Measurements from ENCODE around the gene CNTNAP2. TPM values are rescaled to one million over a fixed set of nuclear protein-coding genes. Genes with fewer than 3 reads are reported as not detected.

Gene CNTNAP2
- total RNA-seq, 1 donor from 2014 or later, result 1.3 TPM

DNA sequence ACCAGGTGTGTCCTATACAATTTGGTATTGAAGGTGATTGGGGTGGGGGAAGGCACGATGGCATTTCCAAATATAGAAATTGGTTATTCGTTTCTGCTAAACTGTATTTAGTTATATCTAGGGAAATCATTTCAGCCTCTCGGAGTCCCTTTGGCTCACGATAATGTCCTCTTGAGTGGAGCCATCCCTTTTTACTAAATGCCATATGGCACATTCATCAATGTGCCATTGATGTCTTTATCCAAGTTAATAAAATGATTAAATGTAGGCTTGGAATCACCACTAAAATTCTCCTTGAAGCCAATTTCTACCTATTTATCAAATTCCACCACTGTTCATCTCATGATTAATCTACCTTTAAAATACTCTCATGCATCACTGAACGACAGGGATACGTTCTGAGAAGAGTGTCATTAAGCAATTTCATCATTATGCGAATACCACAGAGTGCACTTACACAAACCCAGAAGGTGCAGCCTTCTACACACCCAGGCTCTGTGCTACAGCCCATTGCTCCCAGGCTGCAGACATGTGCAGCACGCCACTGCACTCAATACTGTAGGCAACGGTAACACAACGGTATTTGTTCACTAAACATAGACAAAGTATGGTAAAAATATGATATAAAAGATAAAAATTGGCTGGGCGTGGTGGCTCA, 2254.8 kb downstream of the CNTNAP2 start:
- DNase-seq (ENCODE audit: low spot score), result no peak

DNA sequence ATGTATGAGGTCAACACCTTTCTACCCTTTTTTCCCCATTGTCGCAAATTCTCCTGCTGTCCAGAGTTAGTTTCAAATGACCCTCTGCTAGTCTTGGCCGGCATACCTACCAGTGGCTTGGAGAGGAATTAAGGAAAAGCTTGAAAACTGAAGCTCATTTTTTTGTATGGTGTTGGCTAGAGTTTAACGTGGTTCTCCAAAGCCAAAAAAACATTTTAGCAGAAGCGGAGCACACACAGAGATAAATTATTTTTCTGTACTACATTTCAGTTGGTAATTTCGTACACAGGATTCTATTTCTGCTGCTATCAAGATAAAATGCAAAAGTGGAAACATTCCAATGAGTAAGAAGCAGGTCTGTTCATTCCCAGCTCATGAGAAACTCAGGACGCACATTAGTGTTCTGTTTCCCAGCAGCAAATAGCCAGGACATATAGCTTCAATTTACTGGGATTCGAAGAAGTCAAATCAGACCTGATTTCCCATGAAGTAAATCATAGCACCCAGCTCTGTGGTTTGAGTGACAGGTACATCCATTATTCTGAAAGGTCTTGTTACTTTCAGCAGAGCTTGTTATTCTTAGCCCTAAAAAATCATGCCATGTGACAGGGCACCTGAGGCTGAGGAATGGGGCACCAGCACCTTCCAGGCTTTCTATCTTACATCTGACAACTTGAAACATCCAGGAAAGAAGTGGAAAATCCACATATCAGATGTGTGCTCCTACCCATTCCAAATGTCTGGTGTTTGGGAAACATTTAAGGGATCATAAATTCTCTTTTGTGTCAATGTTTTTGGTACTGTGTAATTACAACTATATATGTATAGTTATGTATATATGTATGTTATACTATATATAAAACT, 2258.0 kb downstream of the CNTNAP2 start:
- no peak for DNase-seq (ENCODE audit: low spot score)

- DNase-seq (ENCODE audit: low spot score), result no peak
Measured at GRCh38 chr7:148379677-148380076, 2263.1 kb downstream of the CNTNAP2 start.

DNA sequence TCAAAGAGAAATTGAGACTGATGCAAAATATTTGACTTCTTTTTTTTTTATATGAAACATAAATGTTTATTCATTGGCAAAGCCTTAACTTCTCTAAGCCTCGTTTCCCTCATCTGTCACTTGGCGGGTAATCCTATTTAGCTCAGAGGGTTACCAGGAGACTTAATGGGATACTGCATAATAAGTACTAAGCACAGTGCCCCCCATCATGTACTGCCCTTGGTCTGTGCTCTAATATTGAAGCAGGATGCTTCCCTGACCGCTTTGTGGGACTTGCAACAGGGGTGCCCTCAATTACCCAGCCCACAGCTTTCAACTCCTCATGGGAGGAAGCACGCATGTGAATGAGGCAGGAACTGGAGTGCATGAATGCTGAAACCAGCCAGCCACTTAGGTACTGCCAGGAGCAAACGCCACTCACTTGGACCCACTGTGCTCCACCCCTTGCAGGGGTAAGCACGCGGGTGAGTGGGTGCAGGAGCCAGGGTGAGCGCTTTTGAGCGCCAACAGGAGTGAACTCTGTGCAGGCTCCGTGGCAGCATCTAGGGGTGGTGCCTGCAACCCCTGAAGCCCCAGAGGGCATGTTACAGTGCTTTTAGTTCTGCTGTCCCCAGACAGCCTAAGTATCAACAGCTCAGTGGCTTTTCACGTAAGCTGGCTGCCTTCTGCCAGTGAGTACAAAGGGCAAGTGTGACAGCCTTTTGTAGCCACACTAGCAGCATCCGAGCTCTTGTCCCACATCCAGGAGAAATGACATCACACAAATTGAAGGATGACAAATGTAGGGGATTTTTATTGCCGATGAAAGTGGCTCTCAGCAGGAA, 2264.2 kb downstream of the CNTNAP2 start:
- no peak for DNase-seq (ENCODE audit: low spot score)

- DNase-seq (ENCODE audit: low spot score), result no peak
Measured at GRCh38 chr7:148382596-148382995, 2266.0 kb downstream of the CNTNAP2 start.

- no peak for DNase-seq (ENCODE audit: low spot score)
Measured at GRCh38 chr7:148383651-148384050, 2267.1 kb downstream of the CNTNAP2 start.

DNA sequence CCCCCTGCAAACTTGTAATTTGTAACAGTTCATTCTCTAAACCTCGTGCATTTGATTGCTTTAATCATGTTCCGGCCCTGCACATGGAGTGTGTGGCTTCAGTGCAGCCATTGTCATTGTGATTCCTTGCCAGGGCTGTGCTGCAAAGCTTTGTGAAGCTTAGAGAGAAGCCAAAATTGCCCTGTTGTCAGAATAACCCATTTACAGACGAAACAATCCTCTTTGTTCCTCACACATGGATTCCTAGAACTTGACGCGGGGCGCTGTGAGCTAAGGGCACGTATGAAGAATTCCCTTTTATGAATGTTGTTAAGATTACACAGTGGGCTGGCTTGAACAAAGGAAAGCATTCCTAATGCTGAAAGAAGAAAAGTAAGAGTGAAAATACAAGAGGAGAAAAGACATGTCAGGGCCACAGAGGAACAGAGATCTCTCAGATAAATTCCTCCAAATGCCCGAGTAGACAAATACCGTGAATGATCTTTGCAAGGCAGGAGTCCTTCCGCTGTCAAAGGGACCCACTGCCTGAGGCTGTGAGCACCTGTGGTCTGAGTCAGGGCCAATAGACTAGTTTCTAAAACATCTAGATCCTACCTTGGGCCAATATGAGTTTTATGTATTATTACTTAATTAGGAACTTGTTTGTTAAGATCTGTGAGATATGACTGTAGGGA, 2268.5 kb downstream of the CNTNAP2 start:
- DNase-seq (ENCODE audit: low spot score), result no peak

GRCh38 chr7:148390381-148390780, 2273.8 kb downstream of the CNTNAP2 start:
- no peak for DNase-seq (ENCODE audit: low spot score)

- DNase-seq (ENCODE audit: low spot score), result no peak
Measured at GRCh38 chr7:148391591-148391990, 2275.0 kb downstream of the CNTNAP2 start.

GRCh38 chr7:148394582-148394981, 2278.0 kb downstream of the CNTNAP2 start:
- no peak for DNase-seq (ENCODE audit: low spot score)

GRCh38 chr7:148395352-148395811, 2278.8 kb downstream of the CNTNAP2 start:
- DNase-seq (ENCODE audit: low spot score), result no peak

DNA sequence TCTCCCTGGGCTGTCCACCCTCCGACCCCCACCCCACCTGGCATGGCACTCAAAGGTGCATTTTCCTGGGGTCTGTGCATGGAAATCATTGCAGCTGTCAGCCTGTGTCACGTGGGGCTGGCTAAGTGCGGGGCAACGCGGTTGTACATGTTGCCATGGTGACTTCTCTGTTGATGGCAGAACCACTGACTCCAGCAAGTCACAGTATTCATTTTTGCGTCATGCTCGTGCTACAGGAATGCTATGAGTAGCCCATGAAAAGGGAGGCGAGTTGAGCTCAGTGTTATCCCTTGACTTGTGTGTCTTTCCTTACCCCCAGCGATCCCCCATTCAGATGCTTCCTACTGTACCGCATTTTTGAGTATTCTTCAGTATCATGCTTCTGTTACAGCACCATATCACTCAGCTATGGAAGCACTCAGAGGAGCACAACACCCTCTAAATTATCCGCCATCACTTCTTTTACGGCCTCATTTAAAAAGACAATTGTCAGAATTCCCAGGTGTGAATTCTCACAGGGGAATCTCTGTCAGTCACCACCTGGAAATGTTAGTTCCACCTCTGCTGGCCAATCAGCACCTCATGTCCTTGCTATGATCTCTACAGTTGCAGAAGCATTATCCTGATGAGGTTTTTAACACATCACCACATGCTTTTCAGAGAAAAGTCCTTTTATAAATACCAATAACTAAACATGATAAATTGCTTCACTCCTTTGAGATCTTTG, 2279.6 kb downstream of the CNTNAP2 start:
- no peak for DNase-seq (ENCODE audit: low spot score)

- DNase-seq (ENCODE audit: low spot score), result no peak
Measured at GRCh38 chr7:148397056-148397455, 2280.5 kb downstream of the CNTNAP2 start.

- DNase-seq (ENCODE audit: low spot score), result no peak
Measured at GRCh38 chr7:148397551-148397950, 2280.9 kb downstream of the CNTNAP2 start.

- no peak for DNase-seq (ENCODE audit: low spot score)
Measured at GRCh38 chr7:148397985-148398384, 2281.4 kb downstream of the CNTNAP2 start.

- no peak for DNase-seq (ENCODE audit: low spot score)
Measured at GRCh38 chr7:148398844-148399365, 2282.3 kb downstream of the CNTNAP2 start.

DNA sequence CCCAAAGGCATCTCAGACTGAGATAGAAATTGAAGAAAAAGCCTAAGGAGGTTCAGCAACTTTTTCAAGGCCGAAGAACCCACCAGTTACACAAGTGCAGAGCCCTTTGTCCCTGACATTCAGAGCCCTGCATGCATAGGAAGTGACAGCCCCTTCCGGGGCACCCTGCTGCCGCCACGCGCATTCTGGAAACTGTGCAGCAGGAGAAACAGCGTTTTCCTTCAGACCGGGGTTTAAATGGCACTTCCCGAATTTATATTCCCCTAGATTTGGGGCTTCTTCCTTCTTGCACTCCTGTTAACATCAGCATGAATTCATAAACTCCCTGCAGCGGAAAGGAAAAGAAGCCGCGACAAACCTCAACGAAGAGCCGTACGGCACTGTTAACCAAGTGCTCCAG, 2283.5 kb downstream of the CNTNAP2 start:
- no peak for DNase-seq (ENCODE audit: low spot score)

DNA sequence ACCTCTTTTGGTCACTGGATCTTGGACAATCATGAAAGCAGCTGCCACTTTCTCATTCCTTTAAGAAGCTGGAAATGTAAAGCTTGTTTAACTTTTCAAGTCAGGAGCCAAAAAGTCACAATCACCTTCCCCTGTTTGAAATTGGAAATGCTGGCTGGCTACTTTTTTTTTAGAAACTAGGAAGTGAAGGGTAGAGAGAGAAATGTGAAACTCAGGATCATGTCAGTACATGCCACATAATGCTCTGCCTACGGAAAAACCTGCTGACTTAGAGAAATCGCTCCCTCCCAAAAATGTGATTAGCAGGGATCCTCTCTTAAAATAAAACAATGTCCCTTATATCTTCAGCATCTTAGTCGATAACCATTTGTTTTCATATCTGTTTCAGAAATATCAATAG, 2285.6 kb downstream of the CNTNAP2 start:
- DNase-seq (ENCODE audit: low spot score), result no peak

DNA sequence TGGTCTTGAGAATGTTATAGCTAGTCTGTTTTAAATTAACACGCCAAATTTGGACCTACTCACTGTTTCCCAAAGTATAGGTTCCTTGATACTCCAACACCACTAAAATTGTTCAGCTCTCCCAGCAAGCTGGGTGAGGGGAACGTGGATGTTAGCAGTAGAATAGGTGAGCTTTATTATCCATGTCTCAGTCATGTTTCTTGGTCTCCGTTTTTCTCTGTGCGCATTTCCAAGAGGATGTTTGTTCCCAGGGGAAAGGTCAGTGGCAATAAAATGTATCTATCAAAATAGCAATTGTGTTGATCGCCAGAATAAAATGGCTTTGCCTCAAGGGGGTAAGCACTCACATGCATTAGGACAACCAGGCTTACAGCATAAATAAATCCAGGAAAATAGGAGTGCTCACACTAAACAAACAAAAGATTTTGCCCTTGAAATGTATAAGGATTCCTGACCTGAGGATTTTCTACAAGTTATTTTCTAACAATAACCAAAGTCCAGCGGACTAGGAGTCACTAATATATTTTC, 2286.9 kb downstream of the CNTNAP2 start:
- no peak for DNase-seq (ENCODE audit: low spot score)

DNA sequence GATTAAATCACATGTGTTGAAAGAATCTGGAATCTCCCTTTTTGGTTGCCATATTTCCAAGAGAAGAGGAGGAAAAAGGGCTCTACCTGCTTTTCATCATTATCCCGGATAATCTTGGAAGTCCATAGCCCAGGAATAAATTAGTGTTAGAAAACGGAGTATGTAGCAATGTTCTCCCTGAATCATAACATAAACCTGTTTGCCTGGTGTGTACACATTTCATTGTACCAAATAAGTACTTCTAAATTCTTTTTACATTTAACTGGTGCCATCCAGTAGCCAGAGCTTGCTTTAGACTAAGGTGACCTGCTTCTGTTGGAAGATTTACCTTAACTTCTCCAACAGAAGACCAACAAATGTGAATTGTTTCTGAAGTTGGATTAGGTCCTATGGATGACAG, 2291.7 kb downstream of the CNTNAP2 start:
- DNase-seq (ENCODE audit: low spot score), result no peak
